GM18511 (cell line): ENCODE results near the gene LRTM2.

Experiments
- ATAC-seq: cut with Tn5 transposase; IDR thresholded peaks from one replicate; pipeline ENCODE4 v1.9.1; 2021; ENCODE audit warnings: mild to moderate bottlenecking, moderate library complexity; ENCODE audit not compliant: unreplicated experiment

The LRTM2 gene

DNA sequence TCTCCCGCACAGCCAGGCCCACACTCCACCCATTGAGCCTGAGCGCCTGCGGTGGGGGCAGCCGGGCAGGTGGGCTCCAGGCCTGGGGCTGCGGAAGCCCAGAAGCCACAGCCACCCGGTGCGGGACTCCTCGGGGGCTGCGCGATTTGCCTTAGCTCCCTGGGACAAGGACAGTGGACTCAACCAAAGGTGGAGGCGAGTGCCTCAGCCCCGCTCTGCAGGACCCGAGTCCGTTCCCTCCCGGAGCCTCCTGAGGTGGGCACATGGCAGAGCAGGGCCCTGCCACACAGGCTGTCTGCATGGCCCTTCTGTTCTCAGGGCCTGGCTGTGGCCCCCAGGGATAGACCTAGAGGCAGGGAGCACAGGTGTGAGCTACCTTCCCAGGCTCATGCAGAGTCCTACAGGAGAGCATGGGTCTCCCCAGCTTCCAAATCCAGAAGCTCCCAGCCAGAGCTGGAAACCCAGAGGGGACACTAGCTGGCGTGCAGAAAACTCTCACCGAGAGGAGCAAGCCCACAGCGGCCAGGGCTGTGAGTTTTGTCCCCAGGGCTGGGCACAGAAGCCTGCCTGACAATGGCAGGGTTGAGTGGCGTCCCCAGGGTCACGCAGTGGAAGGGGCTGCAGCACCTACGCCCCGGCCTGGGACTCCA is 22.2 kb upstream of the LRTM2 start:
- no peak for ATAC-seq

GRCh38 chr12:1798641-1799020 is 21.7 kb upstream of the LRTM2 start:
- no peak for ATAC-seq

- no peak for ATAC-seq
These were observed 21.1 kb upstream of the LRTM2 start for GRCh38 chr12:1799051-1799881.

GRCh38 chr12:1799882-1800400 is 20.4 kb upstream of the LRTM2 start:
- ATAC-seq: no peak

DNA sequence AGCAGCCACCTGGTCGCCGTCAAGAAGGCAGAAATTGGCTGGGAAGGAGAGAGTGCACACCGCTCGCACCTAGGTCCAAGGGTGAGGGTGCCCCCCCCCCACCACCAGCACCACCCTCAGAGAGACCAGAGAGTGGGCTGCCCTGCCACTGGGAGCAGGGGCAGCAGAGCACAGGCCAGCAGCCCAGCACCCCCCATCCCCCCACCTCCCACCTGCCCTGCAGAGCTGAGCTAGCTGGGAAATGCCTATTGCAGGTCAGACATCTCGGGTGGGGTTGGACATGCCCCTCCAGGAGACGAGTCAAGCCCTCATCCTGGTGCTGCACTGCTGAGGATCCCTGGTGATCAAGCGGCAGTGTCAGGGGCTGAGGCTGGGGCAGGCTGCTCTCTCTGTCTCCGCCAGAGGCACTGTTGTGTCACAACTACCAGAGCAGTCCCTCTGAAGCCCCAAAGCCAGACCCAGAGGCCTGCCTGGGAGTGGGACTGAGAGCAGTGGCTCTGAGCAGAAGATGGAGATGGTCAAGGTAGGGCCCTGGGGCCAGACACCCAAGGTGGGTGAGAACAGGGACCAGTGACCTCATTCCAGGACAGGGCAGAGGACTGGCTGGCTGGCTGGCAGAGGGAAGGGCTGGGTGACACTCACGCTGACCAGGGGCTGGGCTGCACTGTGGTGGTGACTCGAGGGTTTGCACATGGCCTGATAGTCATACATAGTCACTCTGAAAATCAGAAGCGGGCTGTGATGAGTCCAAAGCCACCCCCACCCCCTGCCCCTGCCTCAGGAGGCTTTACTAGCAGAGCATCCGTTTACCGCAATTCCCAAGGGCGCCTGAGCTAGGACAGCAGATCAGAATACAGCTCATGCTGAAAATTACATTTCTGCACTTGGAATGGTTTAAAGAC is 19.7 kb upstream of the LRTM2 start:
- no peak for ATAC-seq

DNA sequence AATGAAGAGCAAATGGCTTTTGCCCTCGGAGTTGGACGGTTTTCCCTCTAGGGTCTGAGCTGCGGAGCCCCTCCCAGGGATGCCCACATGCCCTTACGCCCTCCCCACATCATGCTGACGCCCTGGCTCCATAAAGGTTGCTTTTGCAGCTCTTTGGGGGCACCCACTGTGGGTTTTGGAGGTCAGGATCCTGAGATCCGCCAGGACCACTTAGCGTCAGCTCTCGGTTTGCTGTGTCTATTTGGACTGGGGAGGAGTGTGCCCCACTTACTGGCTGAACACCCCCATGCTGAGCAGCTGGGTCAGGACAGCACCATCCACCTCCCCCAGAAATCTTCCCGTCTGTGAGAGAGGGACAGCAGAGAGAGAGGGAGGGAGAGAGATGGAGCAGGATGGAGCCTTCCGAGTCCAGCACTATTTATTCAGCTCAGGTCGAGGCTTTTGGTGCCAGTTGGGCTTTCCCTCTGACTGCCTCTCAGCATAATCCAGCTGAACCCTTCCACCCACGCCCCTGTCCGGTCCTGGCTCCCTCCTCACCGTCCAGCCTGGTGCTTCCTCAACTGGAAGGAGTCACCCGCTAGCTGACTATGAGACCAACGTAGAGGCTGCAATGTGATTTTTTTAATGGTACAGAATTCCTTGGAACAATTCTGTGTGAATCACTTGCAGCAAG is 18.9 kb upstream of the LRTM2 start:
- no peak for ATAC-seq

GRCh38 chr12:1803736-1804135 is 16.6 kb upstream of the LRTM2 start:
- no peak for ATAC-seq

DNA sequence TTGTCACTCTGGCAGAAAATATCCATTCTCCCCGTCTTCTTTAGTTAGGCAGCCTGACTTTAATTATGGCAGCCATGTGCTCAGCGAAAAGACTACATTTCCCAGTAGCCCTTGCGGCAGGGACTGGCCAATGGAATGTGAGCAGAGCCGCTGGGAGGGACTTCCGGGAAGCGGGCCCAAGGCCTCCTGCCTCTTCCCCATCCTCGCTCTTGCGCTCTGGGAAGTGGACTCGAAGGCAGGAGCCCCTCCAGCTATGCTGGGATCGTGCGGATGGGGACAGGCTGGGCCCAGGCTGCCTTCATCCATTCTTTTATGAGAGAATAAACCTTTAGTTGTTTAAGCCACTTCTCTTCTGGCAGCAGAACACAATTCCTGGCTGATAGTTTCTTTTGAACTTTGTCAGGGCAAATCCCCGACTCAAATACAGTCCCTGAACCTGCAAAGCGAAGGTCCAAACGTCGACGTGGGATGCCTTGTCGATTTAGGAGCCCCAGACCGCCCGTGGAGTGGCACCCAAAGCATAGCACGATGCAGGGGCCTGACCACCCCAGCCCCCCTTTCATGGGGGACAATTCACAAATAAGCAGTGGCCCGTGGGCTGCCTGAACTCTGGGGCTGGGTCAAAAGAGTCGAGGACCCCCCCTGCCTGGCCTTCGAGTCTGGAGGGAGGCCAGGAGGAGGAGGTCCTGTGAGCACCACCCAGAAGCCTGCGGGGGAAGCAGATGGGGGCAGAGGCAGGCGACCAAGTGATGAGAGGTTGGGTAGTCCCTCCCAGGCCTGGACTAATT is 15.6 kb upstream of the LRTM2 start:
- ATAC-seq: peak; percentile 89

DNA sequence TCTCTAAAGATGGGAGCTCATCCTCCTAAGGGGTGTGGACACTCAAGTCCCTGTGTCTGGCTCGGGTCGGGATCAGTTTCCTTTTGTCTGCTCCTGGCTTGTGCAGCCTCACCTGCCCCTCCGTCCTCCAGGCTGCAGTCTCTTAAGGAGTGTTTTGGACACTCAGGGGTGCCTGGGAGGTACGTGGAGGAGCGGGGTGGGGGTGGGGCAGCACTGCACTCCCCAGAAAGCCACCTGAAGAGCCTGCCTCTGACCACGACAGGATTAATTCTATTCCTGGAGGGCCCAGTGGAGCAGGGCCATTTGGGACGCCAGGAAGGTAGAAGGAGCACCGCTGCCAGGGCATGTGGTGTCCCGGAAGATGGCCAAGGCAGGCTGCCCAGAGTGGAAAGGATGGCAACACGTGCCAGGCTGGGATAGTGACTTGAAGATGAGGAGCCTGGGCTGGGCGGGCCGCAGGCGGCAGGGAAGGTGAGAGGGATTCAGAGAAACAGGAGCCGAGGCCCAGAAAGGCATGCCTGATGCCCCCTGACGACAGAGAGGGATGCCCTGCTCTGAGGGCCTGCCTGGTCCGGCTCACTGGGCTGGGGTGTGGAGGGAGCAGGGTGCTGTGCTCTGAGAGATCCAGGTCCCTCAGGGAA is 14.8 kb upstream of the LRTM2 start:
- ATAC-seq: no peak

DNA sequence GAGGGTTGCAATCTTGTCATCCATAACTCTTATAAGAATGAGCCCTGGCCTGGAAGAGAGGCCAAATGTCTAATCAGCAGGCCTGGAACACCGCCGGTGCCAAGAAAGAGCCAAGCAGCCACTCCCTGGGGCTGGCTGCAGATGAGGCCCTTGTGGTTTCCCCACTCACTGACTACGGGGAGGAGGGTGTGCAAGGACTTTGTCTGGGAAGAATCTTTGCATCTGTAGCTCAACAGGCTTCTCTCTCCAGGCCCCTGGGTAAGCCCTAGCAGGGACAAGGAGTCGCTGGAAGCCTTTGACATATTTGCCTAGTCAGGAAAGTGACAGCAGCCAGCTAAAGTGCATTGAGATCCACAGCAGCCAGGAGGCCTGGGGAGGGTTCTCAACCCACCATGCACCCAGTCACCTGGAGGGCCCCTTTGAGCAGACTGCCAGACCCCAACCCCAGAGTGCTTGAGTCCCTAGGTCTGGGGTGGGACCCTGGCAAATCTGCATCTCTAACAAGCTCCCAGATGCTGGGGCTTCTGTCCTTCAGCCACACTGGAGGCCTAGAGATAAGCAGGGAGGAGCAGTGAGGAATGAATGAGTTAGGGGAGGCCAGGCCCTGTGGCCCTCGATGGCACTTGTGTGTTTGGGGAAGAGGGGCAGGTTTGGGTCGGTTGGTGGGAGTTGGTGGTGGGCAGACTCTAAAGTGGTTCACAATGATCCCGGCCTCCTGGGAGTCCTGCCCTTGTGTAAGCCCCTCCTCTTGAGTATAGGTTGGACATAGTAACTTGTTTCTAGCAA is 13.9 kb upstream of the LRTM2 start:
- no peak for ATAC-seq

GRCh38 chr12:1807087-1807860 is 13.1 kb upstream of the LRTM2 start:
- no peak for ATAC-seq

DNA sequence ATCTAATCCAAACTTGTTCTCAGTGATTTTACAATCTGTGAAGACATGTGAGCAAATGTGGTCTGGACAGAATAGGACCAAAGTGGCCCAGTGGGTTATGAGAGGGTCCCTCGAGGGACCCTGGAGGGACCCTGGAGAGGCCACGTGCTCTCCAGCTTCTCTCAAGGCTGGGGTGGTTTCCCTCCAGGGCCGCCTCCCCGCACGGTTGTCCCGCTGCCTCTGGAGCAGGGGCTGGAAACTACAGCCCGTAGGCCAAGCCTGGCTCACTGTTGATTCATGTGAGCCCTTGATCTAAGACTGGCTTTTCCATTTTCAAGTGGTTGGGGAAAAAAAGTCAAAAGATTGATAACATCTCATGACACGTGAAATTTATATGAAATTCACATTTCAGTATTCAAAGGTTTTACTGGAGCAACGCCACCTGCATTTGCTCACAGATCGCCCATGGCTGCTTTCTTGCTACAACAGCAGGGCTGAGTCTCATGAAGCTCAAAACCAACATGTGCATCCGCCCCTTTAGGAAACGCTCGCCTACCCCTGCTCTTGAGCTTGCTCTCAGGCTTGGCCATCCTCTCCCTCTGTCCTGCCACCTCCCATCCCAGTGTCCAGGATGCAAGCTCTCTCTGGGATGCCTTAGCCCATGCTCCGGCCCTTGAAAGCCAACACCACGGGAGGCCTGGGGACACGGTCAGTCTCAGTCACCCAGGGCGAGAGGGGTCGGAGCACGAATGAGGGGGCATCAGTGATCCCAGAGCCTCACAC is 12.1 kb upstream of the LRTM2 start:
- ATAC-seq: no peak

DNA sequence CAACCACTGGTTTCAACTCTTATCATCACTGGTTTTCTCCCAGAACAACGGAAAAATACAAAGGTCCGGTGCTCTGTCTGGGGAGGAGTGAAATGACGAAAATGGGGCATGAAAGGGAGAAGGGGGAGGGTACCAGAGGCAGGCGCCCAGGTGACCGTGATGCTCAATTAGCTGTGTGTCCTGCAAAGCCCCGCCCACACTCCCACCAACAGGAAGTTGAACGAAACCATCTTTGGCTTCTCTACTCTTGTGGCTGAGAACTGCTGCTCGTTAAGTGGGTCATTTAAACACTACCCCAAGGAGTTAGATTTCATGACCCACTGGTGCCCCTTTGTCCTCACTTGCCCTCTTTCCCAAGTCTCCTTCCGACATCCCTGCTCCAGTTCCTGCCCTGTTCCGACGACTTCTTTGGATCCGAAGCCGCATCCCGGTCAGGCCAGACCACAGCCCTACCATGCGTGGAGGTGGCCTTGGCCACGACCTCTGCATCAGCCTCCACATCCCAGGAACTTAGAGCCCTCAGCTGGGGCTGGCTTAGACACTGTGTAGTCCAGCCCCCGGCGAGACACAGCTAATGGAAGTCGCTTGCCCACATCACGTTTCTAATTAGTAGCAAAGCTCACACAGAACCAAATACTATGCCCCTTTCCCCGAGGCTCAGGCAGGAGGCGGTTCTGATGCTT is 11.4 kb upstream of the LRTM2 start:
- ATAC-seq: no peak

GRCh38 chr12:1809591-1810190 is 10.7 kb upstream of the LRTM2 start:
- no peak for ATAC-seq

DNA sequence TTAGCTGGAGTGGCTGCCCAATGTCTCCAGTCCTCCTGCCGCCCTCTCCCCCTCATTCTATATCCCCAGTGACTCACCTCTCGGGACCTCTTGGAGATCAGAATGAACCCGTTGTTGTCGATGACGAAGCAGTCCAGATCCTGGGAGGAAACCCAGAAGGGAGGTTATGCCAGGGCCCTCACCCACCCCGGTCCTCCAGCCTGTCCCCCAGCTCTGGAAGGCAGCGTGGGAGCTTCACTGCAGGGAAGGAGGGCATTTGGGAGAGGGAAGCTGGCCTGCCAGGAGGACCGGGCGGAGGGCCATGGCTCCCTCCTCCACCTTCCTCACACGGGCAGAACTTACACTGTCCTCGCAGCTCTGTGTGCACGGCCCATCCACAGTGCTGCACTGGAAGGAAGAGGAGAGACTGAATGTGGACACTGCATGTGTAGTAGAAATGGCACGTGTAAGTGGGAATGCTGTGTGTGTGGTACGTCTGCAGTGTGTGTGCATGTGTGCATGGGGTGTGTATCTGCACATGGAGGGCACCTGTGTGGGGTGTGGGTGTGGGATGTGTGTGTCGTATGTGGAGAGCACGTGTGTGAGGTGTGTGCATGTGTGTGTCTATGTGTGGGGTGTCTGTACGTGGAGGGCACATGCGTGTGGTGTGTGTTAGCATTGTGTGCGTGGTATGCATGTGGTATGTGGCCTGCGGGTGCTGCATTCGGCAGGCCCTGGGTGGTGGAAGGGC is 10.0 kb upstream of the LRTM2 start:
- no peak for ATAC-seq

DNA sequence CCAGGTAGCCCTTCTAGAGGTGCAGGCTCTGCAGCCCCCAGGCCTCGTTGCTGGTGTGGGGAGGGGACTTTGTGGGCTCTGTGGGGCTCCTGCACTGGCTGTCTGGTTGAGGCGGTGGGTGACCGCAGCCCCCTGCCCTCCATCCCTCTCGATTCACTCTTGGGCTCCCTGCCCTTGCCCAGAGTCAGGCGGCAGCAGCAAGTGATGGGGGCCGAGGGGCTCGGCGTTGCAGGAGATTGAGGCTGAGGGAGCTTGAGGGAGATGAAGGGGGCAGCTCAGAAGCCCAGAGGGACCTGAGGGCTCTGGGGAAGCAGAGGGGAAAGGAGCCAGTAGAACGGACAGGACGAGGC is 9.5 kb upstream of the LRTM2 start:
- ATAC-seq: no peak
